Small intestine (tissue), 7 donors: ENCODE data around the gene RHOA. TPM values are rescaled to one million over a fixed set of nuclear protein-coding genes. Genes with fewer than 3 reads are reported as not detected.

Experiments
- DNase-seq, 2 donors: peaks; one replicate each; pipeline versions ENCODE4 v3.0.0 to v3.0.0-alpha.2; 2013
- FAIRE-seq: peaks from 2 replicates; lab custom pipeline; 2012; peaks lifted over from hg19 to GRCh38; lab: Jason Lieb, UNC
- H3K27ac ChIP-seq, 3 donors: one replicate each; pipeline ENCODE4 v1.5.1; 2013; ENCODE audit warnings: low read length in 2 of 3, mild to moderate bottlenecking in 2 of 3, control low read depth in 1 of 3, inconsistent platforms in 1 of 3, low read depth in 1 of 3, moderate library complexity in 1 of 3
- H3K27me3 ChIP-seq, 3 donors: one replicate each; pipeline ENCODE4 v1.6.1; 2013; ENCODE audit warnings: low read length in 3 of 3, inconsistent platforms in 1 of 3; ENCODE audit not compliant: control insufficient read depth in 3 of 3, insufficient read depth in 3 of 3
- H3K36me3 ChIP-seq, 3 donors: one replicate each; pipeline ENCODE4 v1.6.1; 2013; ENCODE audit warnings: low read length in 3 of 3, inconsistent platforms in 1 of 3, low read depth in 1 of 3, mild to moderate bottlenecking in 1 of 3, moderate library complexity in 1 of 3; ENCODE audit not compliant: control insufficient read depth in 3 of 3, insufficient read depth in 2 of 3
- H3K4me1 ChIP-seq, 3 donors: one replicate each; pipeline ENCODE4 v1.6.1; 2013; ENCODE audit warnings: low read length in 2 of 3, inconsistent platforms in 1 of 3, low read depth in 1 of 3, mild to moderate bottlenecking in 1 of 3, moderate library complexity in 1 of 3; ENCODE audit not compliant: control insufficient read depth in 3 of 3, insufficient read depth in 2 of 3
- H3K4me3 ChIP-seq, 3 donors: one replicate each; pipeline ENCODE4 v1.5.1; 2013; ENCODE audit warnings: low read length in 3 of 3, control low read depth in 1 of 3, inconsistent platforms in 1 of 3, low read depth in 1 of 3, mild to moderate bottlenecking in 1 of 3, moderate library complexity in 1 of 3
- H3K9me3 ChIP-seq, 2 donors: one replicate each; pipeline ENCODE4 v1.6.1; 2013; ENCODE audit warnings: low read depth in 1 of 2, low read length in 1 of 2; ENCODE audit not compliant: control insufficient read depth in 2 of 2, insufficient read depth in 1 of 2
- WGBS, 3 donors: extraction: QIAGEN DNeasy Blood & Tissue Kit; methylation state at CpG; one replicate each; pipeline ENCODE4 v1.1.7; 2013; 5-methylcytosine and 5-hydroxymethylcytosine counted together
- polyA plus RNA-seq, 4 donors: library from polyadenylated mRNA; stranded (reverse) in 3 of 4; unstranded in 1 of 4; fragments of 200-250 nt in 3 of 4; fragments of 120-200 nt in 1 of 4; gene quantifications; one replicate each; pipeline versions ENCODE4 v1.2.1 to v1.2.3, GENCODE V29; 2013
- donor health status: healthy with polysubstance abuse.
- donor health status: control.
- donor health status: control.
- donor health status: Bipolar disorder and iron deficiency.
- donor health status: healthy.

RHOA gene
- polyA plus RNA-seq, 4 donors = 309 to 371 (median 362) TPM

DNA sequence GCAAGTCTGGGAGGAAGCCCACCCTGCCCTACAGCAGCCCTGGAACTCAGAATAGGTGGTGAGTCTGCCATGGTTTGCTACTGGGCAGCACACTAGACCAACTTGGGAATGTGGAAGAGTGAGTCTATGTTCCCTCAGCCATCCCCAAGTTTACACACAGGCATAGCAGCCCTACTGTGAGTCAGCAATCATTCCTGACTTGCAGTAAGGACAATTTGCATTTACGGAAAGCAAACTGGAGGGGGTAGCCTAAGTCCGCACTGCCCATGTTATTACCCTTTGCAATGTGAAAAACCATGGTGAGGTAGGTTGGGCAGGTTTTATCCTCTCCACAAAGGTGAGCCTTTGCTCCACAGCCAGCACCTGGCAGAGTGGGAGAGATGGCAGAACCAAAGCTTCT, 5.1 kb upstream of the RHOA start:
- DNase-seq (no peak), FAIRE-seq (no peak)
- Histone ChIP-seq H3K4me1 (peaks cover 6 to 20% (median 10%) of the 10 kb centered on the region in 3 donors), H3K27ac (peak overlapping the region in 2 of 3 donors; percentile 35 to 37), H3K36me3 (peaks cover 0 to 65% (median 2%) of the 10 kb centered on the region in 3 donors), H3K4me3 (no peak overlapping the region), H3K9me3 (no peaks in the 10 kb centered on the region), H3K27me3 (no peaks in the 10 kb centered on the region)
- WGBS, 3 donors = 91 to 96% (median 93%) methylated on average over 2 of the region's 2 CpGs

DNA sequence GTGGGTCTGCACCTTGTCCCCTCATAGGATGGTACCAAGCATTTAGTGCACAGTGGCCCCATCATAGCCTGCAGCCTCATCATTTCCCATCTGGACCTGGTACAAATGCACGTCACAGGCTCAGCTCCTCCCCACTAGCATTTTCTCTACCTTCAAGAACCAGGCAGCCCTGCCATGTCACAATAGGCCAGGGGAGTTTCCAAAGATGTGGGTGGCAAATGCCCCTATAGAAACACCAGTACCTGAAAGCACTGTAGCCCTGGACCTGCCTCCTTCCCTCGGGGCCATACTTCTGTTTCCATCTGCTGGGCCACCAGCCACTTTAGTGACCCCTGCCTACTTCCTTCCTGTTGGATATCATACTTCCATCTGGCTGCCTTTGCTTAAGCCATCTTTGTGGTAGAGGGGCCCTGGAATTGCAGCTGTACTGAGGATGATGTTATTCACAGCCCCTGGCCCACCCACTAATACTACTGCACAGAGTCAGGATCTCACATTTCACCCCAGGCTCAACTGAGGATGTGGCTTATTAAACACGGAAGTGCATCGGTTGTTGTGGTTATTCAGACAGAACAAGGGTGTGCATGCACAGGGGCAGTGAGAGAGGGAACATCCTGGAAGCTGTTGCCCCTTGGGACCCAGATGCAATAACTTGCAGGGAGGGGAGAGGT, 4.3 kb upstream of the RHOA start:
- peaks cover 6 to 13% (median 6%) of the 10 kb centered on the region in 3 donors for H3K4me1 ChIP-seq
- WGBS, 3 donors = 39 to 51% (median 41%) methylated on average over 4 of the region's 4 CpGs
- H3K27ac ChIP-seq = peak overlapping the region in 2 of 3 donors; percentile 45 to 65
- H3K36me3 ChIP-seq = peaks cover 0 to 65% (median 2%) of the 10 kb centered on the region in 3 donors
- no peak overlapping the region for H3K4me3 ChIP-seq
- peak in 1 of 2 donors; percentile 69 for DNase-seq
- no peaks in the 10 kb centered on the region for H3K9me3 ChIP-seq
- no peak for FAIRE-seq
- H3K27me3 ChIP-seq = no peaks in the 10 kb centered on the region

DNA sequence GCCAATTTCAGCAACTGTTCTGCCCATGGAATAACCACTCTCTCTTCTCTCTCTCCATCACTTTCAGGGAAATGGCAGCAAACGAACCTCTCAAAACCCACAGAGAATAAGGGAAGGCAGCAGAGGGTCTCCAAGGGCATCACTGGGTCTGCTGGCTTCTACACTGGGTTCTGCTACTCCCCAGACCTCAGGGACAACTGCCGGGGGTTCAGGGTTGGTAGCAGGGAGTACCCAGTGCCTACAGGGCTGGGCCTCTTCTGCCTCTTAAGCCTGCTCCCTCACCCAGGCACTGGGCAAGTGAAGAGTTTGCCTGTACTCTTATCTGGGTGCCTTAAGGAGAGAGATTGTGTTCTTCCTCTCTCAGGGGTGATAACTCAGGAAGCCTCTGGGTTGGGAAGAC, 3.0 kb upstream of the RHOA start:
- H3K9me3 ChIP-seq = no peaks in the 10 kb centered on the region
- H3K27me3 ChIP-seq = no peaks in the 10 kb centered on the region
- 85 to 100% (median 92%) methylated on average over 2 of the region's 2 CpGs for WGBS, 3 donors
- peaks cover 0 to 57% (median 2%) of the 10 kb centered on the region in 3 donors for H3K36me3 ChIP-seq
- no peak overlapping the region for H3K4me3 ChIP-seq
- peak overlapping the region in 1 of 3 donors; percentile 18 for H3K27ac ChIP-seq
- DNase-seq = no peak
- peaks cover 10 to 18% (median 12%) of the 10 kb centered on the region in 3 donors for H3K4me1 ChIP-seq
- no peak for FAIRE-seq

DNA sequence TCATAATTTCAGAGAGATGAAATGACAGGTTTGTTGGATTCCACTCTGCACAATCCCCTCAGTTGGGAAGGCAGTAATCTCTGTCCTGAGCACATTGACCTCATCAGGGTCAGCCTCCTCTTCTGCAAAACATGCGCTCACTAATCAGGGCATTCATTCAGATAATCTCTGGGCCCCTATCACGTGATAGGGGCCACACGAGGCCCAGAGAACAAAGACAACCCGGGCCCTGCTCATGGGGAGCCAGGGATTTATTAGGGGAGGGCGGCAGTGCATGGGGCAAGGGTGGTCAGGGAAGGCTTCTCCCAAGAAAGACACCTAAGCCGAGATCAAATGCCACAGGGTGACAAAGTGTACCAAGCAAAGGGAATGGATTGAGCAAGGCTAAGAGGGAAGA, 1.6 kb upstream of the RHOA start:
- Histone ChIP-seq H3K4me1 (peaks cover 10 to 22% (median 14%) of the 10 kb centered on the region in 3 donors), H3K9me3 (no peaks in the 10 kb centered on the region), H3K27me3 (no peaks in the 10 kb centered on the region), H3K36me3 (peaks cover 0 to 44% (median 2%) of the 10 kb centered on the region in 3 donors), H3K27ac (peak overlapping the region in 2 of 3 donors; percentile 24 to 100), H3K4me3 (peak overlapping the region in 2 of 3 donors; percentile 73 to 77)
- 54 to 75% (median 59%) methylated on average over 6 of the region's 6 CpGs for WGBS, 3 donors
- FAIRE-seq (no peak), DNase-seq (no peak)

DNA sequence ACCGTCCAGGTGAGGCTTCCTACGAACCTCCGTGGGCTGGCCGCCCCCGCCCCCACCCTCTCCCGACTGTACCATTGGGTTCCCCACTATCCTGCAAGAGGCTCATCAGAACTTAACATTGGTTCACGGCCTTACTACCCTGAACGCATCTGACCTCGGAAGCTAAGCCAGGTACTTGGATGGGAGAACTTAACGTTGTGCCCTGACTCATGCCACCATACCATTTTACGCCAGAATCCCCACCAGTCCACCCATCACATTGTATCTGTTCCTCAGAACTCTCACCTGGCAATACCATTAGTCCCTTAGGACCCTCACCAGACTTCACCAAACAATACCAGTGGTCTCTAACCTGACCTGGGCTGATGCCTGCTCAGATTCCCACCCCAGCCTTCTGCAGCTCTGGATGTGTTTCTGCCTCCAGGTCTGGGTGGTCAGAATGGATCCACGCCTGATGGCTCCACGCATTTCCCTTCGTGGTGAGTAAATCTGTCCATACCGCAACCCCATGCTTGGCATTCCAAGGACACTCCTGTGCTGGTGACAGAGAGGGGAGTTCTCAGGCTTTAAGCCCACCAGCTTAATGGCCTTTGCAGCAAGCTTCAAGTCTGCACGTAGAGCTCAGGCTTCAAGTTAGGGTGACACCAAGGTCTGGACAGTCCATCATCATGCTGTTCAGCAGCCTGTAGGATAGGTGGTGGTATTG, 1.0 kb upstream of the RHOA start:
- FAIRE-seq (no peak), DNase-seq (no peak)
- WGBS, 3 donors = 26 to 28% (median 27%) methylated on average over 16 of the region's 16 CpGs
- no peaks in the 10 kb centered on the region for H3K27me3 ChIP-seq
- H3K4me3 ChIP-seq = peak overlapping the region; percentile 57 to 77 (median 73)
- peaks cover 0 to 39% (median 2%) of the 10 kb centered on the region in 3 donors for H3K36me3 ChIP-seq
- H3K27ac ChIP-seq = peak overlapping the region; percentile 87 to 100 (median 90)
- no peaks in the 10 kb centered on the region for H3K9me3 ChIP-seq
- H3K4me1 ChIP-seq = peaks cover 10 to 22% (median 14%) of the 10 kb centered on the region in 3 donors

DNA sequence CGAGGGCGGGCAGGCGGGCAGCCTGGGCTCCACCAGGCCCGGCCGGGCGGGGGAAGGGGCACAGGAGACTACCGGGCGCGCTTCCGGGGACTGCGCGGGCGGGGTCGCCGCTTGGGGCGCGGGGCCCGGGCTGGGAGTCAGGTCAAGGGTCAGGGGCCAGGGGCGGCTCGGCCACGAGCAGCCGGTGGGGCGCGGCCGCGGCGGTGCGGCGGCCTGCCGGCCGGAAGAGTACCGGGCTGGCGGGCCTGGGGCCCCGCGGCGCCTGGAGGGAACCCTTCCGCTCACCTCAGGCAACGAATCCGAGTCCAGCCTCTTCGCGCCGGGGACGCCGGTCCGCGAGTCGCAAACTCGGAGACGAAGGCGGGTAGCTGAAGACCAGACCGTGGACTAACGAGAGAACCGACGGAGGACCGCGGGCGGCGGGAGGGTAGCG, 225 bp downstream of the RHOA start:
- Histone ChIP-seq H3K4me3 (peak overlapping the region; percentile 63 to 87 (median 79)), H3K27ac (peak overlapping the region; percentile 94 to 100 (median 96)), H3K9me3 (no peaks in the 10 kb centered on the region), H3K27me3 (no peaks in the 10 kb centered on the region), H3K4me1 (peaks cover 8 to 22% (median 14%) of the 10 kb centered on the region in 3 donors), H3K36me3 (peaks cover 0 to 28% (median 0%) of the 10 kb centered on the region in 3 donors)
- no peak for FAIRE-seq
- peak in 1 of 2 donors; percentile 53 for DNase-seq
- WGBS, 3 donors = 0% methylated on average over 23 to 59 of the region's 59 CpGs

DNA sequence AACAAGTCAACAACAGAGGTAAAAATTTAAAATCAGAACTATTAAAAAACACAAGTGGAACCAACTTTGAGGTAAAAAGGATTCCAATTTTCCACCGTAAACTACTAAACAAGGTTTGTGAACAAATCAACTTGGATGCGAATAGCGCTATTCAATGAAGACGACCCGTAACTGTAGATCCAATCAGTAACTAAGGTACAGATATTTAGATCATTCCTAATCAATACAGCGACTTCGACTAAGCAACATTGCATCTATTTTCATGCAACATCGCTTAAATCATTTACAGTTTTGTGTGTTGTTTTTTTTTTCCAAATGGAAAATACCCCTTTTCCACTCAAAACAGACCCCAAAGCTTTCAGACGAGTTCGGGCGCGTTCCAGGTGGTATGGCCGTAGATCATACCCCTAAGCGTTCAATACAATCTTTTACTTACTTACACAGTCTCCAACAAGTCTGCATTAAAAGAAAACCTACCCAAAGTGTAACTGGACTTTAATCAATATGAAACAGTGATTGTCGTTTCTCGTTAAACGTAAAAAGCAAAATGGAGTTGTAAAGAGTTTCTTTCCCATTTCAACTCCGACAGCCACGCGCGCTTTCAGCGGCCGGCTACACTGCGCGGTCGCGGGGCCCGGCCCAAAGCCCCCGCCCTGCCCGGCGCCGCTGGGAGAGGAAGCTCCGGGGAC, 786 bp downstream of the RHOA start:
- 0 to 1% (median 1%) methylated on average over 32 to 33 of the region's 33 CpGs for WGBS, 3 donors
- DNase-seq (no peak), FAIRE-seq (no peak)
- peaks cover 0 to 25% (median 0%) of the 10 kb centered on the region in 3 donors for H3K36me3 ChIP-seq
- peak overlapping the region; percentile 94 to 100 (median 96) for H3K27ac ChIP-seq
- H3K27me3 ChIP-seq = no peaks in the 10 kb centered on the region
- H3K9me3 ChIP-seq = no peaks in the 10 kb centered on the region
- H3K4me3 ChIP-seq = peak overlapping the region; percentile 63 to 87 (median 79)
- H3K4me1 ChIP-seq = peaks cover 8 to 22% (median 14%) of the 10 kb centered on the region in 3 donors
